Neural cell (in vitro differentiated cells): ENCODE measurements around the gene FAM72D.
"Not testable (repeated sequence)": the region's sequence is repeated elsewhere in the genome, so short reads cannot be mapped to it uniquely, and the experiment has no call there.

Experiments
- CTCF ChIP-seq: fragments of 450-650 bp; IDR thresholded peaks from 2 replicates; pipeline ENCODE4 v1.5.1; 2014; ENCODE audit warnings: antibody characterized with exemption, mild to moderate bottlenecking, moderate library complexity; ENCODE audit not compliant: poor library complexity, severe bottlenecking
- EP300 ChIP-seq: fragments of 450-650 bp; conservative IDR thresholded peaks from 2 replicates; pipeline ENCODE4 v1.6.1; 2014; ENCODE audit warnings: antibody characterized with exemption, mild to moderate bottlenecking, moderate library complexity; ENCODE audit not compliant: poor library complexity, severe bottlenecking
- EZH2 ChIP-seq: fragments of 200-600, 300-800 bp; shearing (Covaris generic), sonication (generic); IDR thresholded peaks from 2 replicates; pipeline ENCODE4 v1.6.1; 2014; ENCODE audit warnings: antibody characterized with exemption, low read length, borderline replicate concordance, mild to moderate bottlenecking; ENCODE audit not compliant: insufficient read depth, poor library complexity, severe bottlenecking
- POLR2AphosphoS5 ChIP-seq: IDR thresholded peaks from 2 replicates; pipeline ENCODE4 v1.6.1; 2012
- RAD21 ChIP-seq: fragments of 450-650 bp; conservative IDR thresholded peaks from 2 replicates; pipeline ENCODE4 v1.6.1; 2014; ENCODE audit warnings: antibody characterized with exemption, mild to moderate bottlenecking, moderate library complexity
- REST ChIP-seq: IDR thresholded peaks from 2 replicates; pipeline ENCODE4 v1.6.1; 2012; ENCODE audit warnings: borderline replicate concordance
- SMC3 ChIP-seq: fragments of 450-650 bp; conservative IDR thresholded peaks from 2 replicates; pipeline ENCODE4 v1.6.1; 2014; ENCODE audit warnings: antibody characterized with exemption, mild to moderate bottlenecking, moderate library complexity; ENCODE audit not compliant: poor library complexity
- TAF1 ChIP-seq: IDR thresholded peaks from 2 replicates; pipeline ENCODE4 v1.6.1; 2012; ENCODE audit warnings: low read depth

DNA sequence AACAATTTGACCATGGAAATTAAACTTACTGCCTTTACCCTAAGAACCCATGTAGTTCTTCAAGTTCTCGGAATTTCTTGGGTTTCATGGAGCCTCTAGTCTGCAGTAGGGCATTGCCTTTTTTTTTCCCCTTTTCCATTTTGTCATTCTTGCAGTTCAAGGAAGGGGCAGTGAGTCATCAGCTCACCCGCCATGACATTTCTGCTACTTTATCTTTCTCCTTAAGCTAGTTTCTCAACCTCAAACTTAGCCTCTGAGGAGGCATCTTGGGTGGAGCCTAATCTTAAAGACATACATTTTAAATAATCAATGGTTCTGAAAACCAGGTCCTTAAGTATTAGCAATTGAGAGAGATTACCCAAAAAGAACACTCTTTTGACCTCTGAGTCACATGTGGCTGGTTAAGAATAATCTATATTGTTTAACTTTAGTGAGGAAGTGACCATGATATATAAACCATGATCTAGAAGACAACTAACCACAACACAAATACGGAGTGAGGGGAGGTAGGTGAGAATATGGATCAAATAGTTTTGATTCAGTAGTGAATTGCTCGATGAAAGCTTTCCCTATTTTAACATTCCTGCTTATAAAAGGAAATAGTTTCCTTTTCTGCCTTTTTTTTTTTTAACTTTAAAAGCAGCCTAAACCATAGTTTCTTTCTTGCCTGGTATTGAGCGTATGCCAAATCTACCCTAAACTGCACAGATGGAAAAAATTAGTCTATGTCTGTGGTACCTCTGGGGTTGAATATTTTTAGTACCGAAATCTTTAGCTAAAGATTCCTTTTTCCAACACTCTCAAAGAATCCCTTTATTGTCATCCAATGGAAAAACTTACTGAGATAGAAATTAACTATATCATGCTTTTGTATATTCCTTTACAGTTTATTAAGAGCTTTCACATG, 20.1 kb downstream of the FAM72D start:
- TF ChIP-seq RAD21, EP300, CTCF, REST, EZH2, POLR2AphosphoS5, TAF1, SMC3: not testable (repeated sequence)
